ENCODE data around the gene BDH1.

GRCh38 chr3:197495999-197496745, 59.6 kb downstream of the BDH1 start:
- TF ChIP-seq CTCF (IDR thresholded peaks at IDR 0.05; ENCODE audit: poor library complexity, severe bottlenecking) = no peak
- TF ChIP-seq EZH2 (IDR thresholded peaks at IDR 0.05; ENCODE audit: borderline replicate concordance, insufficient read depth, low read length, poor library complexity, severe bottlenecking) = no peak
